ENCODE measurements around the gene ICA1. TPM values are rescaled to one million over a fixed set of nuclear protein-coding genes. Genes with fewer than 3 reads are reported as not detected.

ICA1 gene
- total and polyA plus RNA-seq, 2 of the 13 experiments (the other 11 are each of a cell fraction or from before 2014, with no cell fraction given) = 0.29 TPM; not detected in 1

DNA sequence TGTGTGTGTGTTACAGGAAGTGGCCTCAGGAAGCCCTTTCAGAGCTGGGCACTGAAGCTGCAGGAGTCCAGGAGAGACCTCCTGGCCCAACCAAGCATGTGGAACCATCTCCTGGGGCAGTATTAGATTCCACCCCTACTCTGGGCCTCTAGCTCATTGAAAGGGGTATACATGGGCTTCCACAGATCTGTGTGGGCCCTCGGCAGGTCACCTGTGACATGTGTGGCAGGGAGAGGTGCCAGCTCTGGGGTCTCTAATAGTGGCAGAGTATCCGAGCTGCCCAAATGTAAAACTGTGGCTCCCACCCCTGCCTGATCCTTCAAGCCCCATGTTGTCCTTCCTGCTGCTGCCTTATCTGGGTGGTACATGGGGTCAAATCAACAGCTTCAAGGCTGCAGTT, 149.3 kb downstream of the ICA1 start (continued):
- TF ChIP-seq ZBTB8A (CRISPR knock-in tag; IDR thresholded peaks at IDR 0.05; ENCODE audit: borderline replicate concordance, low read depth) (no peak), NFYB (CRISPR knock-in tag; IDR thresholded peaks at IDR 0.05) (no peak), MAZ (IDR thresholded peaks at IDR 0.05; ENCODE audit: borderline replicate concordance, low read depth, low read length) (no peak), MAZ (CRISPR knock-in tag; IDR thresholded peaks at IDR 0.05; ENCODE audit: low read depth) (no peak), ISL2 (CRISPR knock-in tag; IDR thresholded peaks at IDR 0.05) (no peak), ZNF569 (CRISPR knock-in tag; IDR thresholded peaks at IDR 0.05; ENCODE audit: borderline replicate concordance) (no peak), ZFP82 (CRISPR knock-in tag; IDR thresholded peaks at IDR 0.05; ENCODE audit: borderline replicate concordance) (no peak), ZNF264 (CRISPR knock-in tag; IDR thresholded peaks at IDR 0.05) (no peak)
- TF ChIP-seq, protein P1, sequence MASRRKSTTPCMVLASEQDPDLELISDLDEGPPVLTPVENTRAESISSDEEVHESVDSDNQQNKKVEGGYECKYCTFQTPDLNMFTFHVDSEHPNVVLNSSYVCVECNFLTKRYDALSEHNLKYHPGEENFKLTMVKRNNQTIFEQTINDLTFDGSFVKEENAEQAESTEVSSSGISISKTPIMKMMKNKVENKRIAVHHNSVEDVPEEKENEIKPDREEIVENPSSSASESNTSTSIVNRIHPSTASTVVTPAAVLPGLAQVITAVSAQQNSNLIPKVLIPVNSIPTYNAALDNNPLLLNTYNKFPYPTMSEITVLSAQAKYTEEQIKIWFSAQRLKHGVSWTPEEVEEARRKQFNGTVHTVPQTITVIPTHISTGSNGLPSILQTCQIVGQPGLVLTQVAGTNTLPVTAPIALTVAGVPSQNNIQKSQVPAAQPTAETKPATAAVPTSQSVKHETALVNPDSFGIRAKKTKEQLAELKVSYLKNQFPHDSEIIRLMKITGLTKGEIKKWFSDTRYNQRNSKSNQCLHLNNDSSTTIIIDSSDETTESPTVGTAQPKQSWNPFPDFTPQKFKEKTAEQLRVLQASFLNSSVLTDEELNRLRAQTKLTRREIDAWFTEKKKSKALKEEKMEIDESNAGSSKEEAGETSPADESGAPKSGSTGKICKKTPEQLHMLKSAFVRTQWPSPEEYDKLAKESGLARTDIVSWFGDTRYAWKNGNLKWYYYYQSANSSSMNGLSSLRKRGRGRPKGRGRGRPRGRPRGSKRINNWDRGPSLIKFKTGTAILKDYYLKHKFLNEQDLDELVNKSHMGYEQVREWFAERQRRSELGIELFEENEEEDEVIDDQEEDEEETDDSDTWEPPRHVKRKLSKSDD (CRISPR knock-in tag; IDR thresholded peaks at IDR 0.05; ENCODE audit: low read depth) = no peak
- TF ChIP-seq, protein P2, sequence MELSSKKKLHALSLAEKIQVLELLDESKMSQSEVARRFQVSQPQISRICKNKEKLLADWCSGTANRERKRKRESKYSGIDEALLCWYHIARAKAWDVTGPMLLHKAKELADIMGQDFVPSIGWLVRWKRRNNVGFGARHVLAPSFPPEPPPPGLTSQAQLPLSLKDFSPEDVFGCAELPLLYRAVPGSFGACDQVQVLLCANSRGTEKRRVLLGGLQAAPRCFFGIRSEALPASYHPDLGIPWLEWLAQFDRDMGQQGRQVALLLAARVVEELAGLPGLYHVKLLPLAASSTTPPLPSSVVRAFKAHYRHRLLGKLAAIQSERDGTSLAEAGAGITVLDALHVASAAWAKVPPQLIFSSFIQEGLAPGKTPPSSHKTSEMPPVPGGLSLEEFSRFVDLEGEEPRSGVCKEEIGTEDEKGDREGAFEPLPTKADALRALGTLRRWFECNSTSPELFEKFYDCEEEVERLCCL (CRISPR knock-in tag; IDR thresholded peaks at IDR 0.05; ENCODE audit: borderline replicate concordance) = no peak
